Limb (tissue), 2 donors: Measurements from ENCODE around the gene CRYBB1.
A peak's percentile ranks its signal among the peaks of the same experiment; 100 is the strongest.

ENCODE experiments used
- DNase-seq, 2 donors: peaks; one replicate each; pipeline ENCODE4 v3.0.0-alpha.2; 2016; ENCODE audit errors: extremely low spot score in 2 of 2

CRYBB1 gene

GRCh38 chr22:26608129-26608528 is 9.7 kb downstream of the CRYBB1 start:
- no peak for DNase-seq

- no peak for DNase-seq
Measured at GRCh38 chr22:26606611-26607010, 11.2 kb downstream of the CRYBB1 start.

- no peak for DNase-seq
Measured at GRCh38 chr22:26604368-26604767, 13.5 kb downstream of the CRYBB1 start.

- no peak for DNase-seq
Measured at GRCh38 chr22:26602127-26602526, 15.7 kb downstream of the CRYBB1 start.

DNA sequence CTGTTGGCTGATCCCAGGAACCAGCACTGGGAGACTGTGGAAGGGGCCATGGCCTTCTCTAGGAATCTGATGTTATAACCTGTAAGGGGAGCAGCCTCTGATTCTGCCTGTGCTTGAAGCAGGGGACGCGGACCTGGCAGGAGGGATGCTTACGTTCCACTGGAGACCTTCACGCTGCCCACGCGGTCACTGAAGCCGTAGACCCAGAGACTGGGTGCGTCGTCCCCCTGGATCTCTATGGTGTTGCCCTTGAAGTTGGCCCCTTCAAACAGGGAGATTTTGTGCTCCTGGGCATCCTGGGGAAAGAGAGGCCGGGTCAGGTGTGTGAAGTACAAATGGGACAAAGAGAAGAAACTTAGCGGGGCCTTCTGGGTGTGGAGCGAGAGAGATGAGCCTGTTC is 16.1 kb downstream of the CRYBB1 start:
- DNase-seq, result no peak

DNA sequence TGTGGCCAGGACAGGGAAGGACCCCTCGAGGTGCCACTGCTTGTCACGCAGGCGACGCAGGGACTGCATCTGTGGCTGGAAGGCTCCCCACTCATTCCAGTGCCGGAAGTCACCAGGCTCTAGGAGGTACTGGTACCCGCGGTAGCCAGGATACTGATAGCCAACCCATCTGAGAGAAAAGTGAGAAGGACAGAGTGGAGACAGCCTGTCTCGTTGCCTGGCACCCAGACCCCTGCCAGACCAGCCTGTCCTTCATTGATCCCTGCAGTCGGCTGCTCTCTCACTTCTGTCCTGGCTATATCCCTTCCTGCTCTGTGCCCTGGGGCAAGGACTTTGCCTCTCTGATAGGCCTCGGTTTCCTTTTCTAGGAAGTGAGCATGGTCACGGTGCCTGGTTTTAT is 18.3 kb downstream of the CRYBB1 start:
- DNase-seq, result no peak

- no peak for DNase-seq
Measured at GRCh38 chr22:26597480-26597879, 20.3 kb downstream of the CRYBB1 start.

DNA sequence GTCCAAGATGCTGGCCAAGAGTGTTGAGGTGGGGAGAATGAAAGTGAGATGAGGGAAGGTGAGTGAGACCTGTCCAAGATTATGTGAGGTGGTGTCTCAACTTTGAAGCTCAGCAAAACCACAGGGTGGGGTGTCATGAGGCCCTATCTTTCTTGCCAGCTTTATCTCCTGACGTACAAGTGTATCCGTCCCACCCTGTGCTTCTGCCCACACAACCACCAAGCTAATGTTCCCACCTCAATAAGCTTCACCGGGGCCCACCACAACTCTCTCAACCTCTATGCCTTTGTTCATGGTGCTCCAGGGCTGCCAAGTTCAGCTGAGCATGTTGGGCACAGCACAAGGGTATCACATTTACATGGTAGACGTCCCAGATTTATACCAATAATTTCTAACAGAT is 20.8 kb downstream of the CRYBB1 start:
- DNase-seq, result no peak

- DNase-seq, result no peak
Measured at GRCh38 chr22:26593763-26594162, 24.1 kb downstream of the CRYBB1 start.

- DNase-seq, result no peak
Measured at GRCh38 chr22:26592421-26592891, 25.4 kb downstream of the CRYBB1 start.

GRCh38 chr22:26589845-26590736 is 27.7 kb downstream of the CRYBB1 start, which contains the start of gene TPST2:
TSS of gene TPST2 (minus strand) at chr22:26590132. CDS start at chr22:26541630, 48,502 bp downstream.
- DNase-seq, result peak; percentile 74 to 91

DNA sequence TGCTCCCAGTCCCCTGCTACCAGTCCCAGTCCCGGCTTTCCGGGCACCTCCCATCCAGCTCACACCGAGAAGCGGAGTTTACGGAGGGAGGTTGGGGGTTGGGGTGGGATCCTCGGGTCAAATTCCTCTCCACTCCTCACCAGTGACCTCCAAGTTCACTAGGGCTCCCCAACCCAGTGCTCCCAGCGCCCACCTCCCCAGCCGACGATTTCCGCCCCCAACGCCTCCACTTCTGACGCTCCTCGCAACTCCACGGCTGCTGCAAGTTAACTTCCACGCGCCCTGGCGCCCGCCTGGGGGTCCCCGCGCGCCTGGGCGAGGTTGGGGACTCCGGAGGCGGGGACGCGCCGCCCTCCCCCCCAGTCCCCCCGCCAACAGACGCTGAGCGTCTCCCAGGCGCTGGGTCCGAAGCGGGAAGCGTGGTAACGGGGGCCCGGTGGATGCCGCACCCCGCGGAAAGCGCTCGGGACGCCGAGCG is 28.4 kb downstream of the CRYBB1 start:
- DNase-seq, result no peak

- DNase-seq, result no peak
Measured at GRCh38 chr22:26588729-26589366, 29.0 kb downstream of the CRYBB1 start.

DNA sequence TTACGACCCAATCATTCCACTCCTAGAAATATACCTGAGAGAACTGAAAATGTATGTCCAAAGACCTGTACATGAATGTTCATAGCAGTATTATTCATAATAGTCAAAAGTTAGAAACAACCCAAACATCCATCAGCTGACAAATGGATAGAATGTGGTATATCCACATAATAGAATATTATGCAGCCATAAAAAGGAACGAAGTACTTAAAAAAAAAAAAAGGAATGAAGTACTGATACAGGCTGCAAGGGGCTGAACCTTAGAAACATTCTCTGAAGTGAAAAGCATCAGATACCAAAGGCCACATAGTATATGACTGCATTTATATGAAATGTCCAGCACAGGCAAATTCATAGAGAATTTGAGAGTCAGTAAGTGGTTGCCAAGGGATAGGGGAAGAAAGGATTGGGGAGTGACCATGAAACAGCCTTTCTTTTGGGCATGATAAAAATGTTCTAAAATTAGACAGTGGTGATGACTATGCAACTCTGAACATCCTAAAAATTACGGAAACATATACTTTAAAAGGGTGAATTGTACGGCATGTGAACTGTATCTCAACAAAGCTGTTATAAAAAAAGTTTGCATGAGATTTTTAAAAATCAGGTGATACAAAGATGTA is 29.7 kb downstream of the CRYBB1 start:
- DNase-seq, result no peak

- no peak for DNase-seq
Measured at GRCh38 chr22:26586556-26587325, 31.1 kb downstream of the CRYBB1 start.

GRCh38 chr22:26585104-26585790 is 32.6 kb downstream of the CRYBB1 start:
- no peak for DNase-seq

DNA sequence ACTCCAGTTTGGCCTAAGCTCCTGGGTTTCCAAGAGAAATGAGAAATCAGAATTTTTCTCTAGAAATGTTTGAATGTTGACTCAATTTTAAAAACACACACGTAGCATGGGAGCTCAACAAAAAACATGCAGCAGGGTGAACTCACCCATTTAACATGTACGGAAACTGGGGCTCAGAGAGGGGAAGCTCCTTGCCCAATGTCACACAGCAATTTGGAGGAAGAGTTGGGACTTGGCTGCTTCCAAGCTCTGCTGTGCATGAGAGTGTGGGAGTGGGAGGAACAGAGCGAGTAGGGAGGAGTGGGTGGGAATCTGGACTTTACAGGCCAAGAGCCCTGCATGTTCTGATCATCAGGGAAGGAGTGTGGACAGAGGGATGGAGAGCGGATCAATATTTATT is 33.8 kb downstream of the CRYBB1 start:
- DNase-seq, result no peak

DNA sequence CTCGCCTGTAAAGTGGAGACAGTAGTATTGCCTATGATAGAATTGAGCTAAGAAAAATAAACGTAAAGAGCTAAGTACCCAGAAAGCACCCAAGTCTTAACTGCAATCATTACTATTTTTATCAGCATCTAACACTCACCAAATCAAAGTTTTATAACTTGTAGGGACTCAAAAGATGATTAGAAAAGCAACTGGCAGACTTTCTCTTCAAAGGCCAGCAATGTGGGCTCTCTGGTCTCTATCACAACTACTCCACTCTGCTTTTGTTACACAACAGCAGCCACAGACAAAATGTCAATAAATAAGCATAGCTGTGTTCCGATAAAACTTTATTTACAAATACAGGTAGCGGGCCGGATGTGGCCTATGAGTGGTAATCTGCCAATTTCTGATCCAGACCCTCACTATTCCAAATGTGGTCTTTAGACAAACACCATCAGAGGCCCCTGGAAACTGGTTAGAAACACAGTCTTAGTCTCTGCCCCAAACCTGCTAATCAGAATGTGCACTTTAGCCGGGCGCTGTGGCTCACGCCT is 36.1 kb downstream of the CRYBB1 start:
- no peak for DNase-seq

GRCh38 chr22:26581026-26581425 is 36.8 kb downstream of the CRYBB1 start:
- no peak for DNase-seq

DNA sequence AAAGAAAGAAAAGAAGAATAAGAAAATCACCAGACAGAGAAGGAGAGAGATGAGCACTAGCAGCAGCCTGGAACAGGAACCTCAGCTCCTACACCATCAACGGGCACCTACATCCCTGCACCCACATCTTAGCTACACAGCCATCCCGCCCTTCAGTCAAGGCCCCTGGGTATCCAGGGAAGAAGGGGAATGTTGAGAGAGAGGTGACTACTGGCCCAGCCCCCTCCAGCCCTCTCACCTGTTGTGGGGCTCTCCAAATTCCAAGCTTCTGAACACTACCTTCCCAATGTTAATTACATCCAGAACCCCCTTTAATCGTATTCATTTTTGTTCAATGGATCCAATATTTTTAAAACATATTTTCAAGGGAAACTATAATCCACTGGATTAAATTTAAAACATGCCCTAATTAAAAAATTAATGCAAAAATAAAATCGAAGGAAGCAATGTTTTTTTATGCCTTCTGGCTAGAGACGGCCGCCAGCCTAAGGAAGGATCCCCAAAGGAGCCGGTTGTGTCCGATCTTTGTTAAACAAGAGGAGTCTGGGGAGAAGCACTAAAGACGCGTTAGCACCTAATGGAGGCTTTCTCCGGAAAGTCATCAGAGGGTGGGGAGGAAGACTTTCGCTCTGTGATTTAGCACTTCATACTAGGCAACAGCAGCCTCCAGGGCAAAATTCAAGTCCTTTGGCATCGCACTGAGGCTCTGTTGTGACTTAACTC is 37.4 kb downstream of the CRYBB1 start:
- DNase-seq, result no peak
